ENCODE data around the gene MAP2K1. TPM values are rescaled to one million over a fixed set of nuclear protein-coding genes. Genes with fewer than 3 reads are reported as not detected.
"Not testable (repeated sequence)": the region's sequence is repeated elsewhere in the genome, so short reads cannot be mapped to it uniquely, and the experiment has no call there.

Gene MAP2K1
- total RNA-seq, 1 donor from 2014 or later: 99.4 TPM

GRCh38 chr15:66390678-66391077 is 4.0 kb downstream of the MAP2K1 start:
- intact Hi-C loops (cut with micrococcal nuclease): loop anchor here (1.0 kb wide), 1 partner anchor 10 kb away; no protein-coding TSS in a partner anchor

- intact Hi-C loops (cut with micrococcal nuclease): not testable (repeated sequence)
These were observed 6.3 kb downstream of the MAP2K1 start for GRCh38 chr15:66393037-66393436.

DNA sequence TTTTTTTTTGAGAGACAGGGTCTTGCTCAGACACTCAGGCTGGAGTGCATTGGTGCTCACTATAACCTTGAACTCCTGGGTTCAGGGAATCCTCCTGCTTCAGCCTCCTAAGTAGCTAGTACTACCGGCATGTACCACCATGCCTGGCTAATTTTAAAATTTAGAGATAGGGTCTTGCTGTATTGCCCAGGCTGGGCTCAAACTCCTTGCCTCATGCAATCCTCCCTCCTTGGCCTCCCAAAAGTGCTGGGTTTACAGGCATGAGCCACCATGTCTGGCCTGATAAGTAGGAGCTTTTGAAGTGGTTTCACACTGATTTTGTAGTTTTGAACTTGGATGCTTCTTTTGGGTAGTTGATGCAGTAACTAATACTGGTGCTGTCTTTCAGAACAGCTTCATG is 7.8 kb downstream of the MAP2K1 start:
- intact Hi-C loops (cut with micrococcal nuclease): no loop called here

DNA sequence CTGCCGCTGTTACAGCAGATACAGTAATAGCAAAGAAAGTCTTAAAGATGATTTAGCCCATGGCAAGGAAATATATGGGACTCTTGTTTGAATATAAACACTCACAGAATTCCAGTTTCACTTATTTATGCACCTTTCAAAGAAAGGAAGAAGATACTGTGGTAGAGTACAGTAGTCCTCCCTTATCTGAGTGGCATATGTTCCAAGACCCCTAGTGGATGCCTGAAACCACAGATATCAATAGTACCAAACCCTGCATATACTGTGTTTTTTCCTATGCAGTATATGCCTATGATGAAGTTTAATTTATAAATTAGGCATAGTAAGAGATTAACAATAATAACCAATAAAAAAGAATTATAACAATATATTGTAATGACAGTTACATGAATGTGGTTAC is 8.2 kb downstream of the MAP2K1 start:
- intact Hi-C loops (cut with micrococcal nuclease): no loop called here

DNA sequence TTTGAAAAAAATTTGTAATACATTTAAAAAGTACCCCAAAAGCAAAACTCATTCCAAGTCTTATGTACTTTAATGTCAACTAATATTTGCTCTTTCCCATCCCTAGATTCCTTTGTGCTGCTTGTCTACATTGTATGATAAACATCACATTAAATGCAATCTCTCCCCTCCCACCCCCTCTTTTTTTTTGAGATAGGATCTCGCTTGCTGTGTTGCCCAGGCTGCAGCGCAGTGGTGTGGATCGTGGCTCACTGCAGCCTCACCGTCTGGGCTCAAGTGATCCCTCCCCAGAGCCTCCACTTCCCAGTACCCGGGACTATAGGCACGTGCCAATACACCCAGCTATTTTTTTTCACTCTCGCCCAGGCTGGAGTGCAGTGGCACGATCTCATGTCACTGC is 12.6 kb downstream of the MAP2K1 start:
- intact Hi-C loops (cut with micrococcal nuclease): no loop called here

DNA sequence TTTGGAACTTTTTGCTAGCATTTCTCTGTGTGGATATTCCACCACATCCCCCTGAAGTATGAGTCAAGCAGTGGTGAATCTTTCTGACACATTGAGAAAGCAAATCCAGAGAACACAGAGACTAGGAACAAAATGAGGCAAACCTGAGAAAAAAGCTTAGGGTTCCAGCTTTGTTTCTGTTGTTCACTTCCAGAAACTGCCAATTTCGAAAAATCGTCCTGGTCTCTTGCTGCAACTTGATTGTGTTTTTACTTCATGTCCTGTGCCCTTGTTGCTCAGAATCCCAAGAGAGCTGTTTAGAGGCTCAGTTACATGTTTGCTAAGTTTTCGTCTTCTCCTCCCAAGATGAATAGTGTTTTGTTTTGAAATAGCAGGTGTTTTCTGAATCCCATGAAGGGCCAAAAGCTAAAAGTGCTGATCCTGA is 13.7 kb downstream of the MAP2K1 start:
- intact Hi-C loops (cut with micrococcal nuclease): loop anchor here (1.0 kb wide), 1 partner anchor 10 kb away; no protein-coding TSS in a partner anchor

DNA sequence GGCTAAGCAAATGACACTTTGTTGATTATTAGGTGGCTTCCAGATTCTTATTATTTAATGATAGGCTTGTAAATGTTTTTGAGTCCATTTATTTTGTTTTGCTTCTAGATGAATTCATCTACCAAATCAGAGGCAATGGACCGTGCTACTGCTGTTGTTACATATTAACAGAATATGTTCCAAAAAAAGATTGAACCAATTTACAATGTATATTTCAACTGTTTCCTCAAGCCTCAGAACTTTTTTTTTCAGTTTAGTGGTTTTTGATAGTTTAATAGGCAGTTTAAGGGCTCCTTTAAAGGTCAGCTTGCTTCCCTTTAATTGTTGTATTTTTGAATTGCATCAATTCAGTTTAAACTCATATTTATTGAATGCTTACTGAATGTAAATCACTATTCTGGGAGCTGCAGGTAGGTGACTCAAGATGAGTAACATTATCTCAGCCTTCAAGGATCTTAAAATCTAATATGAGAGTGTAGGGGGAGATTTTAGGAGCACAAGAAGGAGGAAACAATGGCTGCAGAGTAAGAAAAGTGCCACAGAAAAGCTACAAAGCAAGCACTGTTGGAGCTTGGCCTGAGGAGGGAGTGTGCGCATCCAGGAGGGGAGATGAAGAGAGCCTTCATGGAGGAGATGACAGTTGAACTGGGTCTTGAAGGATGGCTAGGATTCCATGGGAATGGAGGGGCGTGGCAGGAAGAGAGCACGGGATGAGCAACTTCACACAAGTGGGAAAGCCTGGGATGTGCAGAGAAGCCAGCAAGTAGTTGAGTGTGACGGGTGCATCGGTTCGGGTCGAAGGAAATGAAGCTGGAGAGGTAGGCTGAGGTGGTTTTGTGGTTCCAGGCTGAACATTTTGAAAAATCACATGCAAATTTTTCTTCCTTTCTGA is 14.7 kb downstream of the MAP2K1 start:
- intact Hi-C loops (cut with micrococcal nuclease): no loop called here

DNA sequence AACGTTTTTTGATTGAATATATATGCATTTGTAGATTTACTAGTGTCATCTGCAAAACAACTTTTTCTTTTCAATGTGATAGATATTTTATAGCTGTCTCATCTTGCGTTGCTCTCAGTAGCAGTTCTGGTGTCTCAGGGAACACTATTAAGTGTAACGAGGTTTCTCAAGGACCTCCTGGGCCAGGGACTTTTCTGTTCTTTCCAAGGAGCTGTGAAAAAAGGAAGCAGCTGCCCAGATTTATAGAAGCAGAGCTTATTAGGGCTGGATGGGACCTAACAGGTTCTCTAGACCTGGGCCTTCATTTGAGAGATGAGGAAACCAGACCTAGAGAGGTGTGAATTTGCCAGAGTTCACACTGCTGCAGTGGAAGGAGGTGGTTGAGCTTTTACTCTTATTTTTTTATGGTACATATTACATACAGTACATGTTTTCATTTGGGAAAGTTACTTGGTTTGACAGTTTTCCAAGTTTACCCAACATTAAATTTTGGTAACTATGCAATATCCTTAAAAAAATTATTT is 16.1 kb downstream of the MAP2K1 start:
- intact Hi-C loops (cut with micrococcal nuclease): loop anchor here (1.0 kb wide), 1 partner anchor 8 kb away; no protein-coding TSS in a partner anchor

DNA sequence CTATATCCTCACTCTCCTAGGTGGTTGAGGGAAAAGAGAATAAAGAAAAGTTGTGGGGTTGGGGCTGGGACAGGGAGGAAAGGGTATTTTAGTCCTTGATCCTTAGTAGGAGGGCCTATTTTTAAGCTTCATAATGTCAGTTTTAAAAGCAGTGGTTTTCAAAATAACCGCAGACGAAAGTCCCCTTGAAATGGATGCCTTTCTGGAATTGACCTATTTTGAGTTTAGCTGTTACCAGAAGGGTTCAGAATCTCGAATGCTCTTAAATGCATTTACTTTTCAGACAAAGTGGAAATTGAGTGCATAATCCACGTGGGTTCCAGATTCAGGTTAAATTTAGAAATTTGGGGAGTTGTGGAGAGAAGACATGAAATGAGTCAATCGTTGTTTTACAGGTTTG is 16.6 kb downstream of the MAP2K1 start:
- intact Hi-C loops (cut with micrococcal nuclease): loop anchor here (1.0 kb wide), 1 partner anchor 8 kb away; no protein-coding TSS in a partner anchor

DNA sequence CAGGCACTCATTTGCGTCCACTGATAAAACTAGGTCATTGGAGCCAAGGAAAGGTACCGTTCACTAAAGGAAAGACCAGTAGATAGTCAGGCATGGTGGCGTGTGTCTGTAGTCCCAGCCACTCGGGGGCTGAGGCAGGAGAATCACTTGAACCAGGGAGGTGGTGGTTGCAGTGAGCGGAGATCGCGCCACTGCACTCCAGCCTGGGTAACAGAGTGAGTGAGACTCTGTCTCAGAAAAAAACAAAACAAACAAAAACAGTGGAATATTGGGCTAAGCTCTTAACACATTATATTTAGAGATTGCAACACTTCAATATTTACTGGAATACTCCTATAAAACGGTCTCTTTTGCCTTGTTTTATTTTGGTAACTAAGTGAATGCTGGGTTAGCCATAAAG is 17.4 kb downstream of the MAP2K1 start:
- intact Hi-C loops (cut with micrococcal nuclease): no loop called here

- intact Hi-C loops (cut with micrococcal nuclease): no loop called here
These were observed 17.8 kb downstream of the MAP2K1 start for GRCh38 chr15:66404532-66404931.

DNA sequence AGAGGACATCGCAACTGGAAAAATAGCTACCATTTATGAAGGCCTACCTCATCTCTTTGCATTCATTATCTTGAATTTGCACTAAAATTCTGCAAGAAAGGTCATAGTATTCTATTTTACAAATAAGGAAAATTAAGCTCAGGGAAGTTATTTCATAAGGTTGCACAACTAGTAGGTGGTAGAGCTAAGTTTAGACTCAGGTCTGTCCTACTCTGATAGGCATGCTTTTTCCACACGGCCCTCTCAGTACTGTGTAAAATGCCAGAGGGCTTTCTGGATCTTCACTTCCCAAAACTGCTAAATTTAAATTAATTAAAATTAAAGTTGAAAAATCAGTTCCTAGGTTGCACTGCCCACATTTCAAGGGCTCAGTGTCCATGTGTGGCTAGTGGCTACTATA is 18.3 kb downstream of the MAP2K1 start:
- intact Hi-C loops (cut with micrococcal nuclease): no loop called here

DNA sequence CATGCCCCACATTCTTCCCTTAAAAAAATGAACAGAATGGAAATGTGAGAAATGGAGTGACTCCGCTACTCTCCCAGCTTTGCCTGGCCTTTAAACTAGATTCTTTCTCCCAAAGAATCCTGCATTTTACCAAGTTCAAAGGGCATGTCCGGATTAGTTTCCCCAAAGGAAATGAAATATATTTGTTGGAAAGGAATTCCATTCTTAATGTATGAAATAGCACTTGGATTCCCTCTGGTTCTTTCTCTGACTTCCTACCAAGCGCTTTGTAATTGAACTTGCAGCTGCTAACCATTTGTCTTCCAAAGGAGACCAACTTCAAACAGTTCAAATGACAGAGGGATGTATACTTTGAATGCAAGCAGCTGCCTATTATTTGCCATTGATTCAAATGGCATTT is 18.9 kb downstream of the MAP2K1 start:
- intact Hi-C loops (cut with micrococcal nuclease): no loop called here

DNA sequence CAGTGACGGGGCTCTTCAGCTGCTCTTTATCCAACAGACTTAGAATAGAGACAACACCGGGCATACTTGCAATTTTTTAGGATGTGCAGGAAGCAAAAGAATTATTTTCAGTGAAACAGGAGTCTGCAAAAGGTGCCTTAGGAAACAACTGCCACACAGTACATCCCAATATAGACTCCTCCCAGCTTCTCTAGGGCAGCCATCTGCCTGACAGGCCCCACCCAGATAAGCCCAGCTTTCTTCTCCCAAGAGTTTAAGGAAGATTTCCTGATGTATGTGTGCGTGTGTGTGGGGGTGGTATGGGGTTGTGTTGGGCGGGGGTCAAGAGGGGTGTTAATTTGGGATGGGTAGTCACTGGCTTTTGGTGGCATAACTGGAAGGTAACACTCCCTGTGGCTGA is 21.5 kb downstream of the MAP2K1 start:
- intact Hi-C loops (cut with micrococcal nuclease): no loop called here

DNA sequence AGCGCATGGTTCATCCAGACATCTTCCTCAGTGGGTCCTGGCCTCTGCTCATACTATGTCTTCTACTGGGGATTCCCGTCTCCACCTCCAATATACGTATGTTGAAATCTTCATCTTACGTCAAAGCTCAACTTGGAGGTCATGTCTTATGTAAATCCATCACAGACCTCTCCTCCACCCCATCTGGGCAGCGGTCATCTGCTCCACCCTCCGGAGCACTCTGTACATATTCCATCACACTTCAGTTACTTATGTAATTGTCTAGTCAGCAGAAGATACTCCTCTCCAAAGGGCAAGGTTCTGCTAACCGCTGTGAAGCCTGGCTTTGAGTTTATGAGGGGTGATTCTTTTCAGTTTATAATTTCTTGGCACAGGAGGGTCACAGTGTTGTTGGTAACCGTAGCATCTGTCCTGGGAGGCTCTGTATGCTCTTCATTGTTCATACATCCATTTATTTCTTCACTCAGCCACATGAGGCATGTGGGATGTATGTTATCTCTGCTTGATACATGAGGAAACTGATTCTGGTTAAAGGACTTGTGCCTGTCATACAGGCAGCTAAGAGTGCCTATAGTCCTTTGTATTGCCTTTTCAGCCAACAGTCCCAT is 22.1 kb downstream of the MAP2K1 start:
- intact Hi-C loops (cut with micrococcal nuclease): no loop called here

- intact Hi-C loops (cut with micrococcal nuclease): no loop called here
These were observed 22.9 kb downstream of the MAP2K1 start for GRCh38 chr15:66409565-66410108.

DNA sequence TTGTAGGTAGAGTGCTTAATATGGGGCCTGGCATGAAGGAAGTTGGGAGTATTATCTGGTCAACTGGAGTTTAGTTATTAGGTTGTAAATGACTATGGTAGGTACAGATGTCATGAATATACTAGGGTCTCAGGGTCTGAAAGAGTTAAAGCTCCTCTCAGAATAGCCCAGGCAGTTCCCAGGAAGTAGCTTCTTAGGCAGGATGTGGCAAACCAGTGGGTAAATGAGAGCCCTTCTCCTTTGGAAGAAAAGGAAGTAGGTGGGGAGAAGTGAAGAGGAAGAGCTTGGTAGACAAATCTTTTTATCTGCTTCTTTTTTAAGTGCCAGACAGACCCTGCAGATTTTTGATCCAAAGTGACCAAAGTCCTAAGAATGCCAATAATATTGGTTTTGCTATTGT is 24.5 kb downstream of the MAP2K1 start:
- intact Hi-C loops (cut with micrococcal nuclease): loop anchor here (1.0 kb wide), 1 partner anchor 8 kb away; no protein-coding TSS in a partner anchor

DNA sequence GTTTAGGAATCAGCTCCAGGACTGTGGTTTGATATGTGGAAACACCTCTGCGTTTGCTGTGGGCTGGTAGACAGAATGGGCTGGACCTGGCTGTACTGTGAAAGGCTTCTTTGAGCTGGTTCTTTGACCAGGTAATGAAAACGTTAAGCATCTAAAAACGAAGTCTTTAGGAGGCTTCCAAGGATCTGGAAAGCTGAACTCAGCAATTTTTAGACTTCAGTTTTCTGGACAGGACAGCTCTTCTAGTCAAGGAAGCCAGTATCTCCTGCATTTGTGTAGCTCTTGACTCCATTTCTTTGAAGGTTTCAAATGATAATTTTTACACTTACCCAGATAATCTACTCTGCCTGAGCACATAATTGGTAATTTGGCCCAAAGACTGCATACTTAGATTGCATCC is 25.5 kb downstream of the MAP2K1 start:
- intact Hi-C loops (cut with micrococcal nuclease): no loop called here

GRCh38 chr15:66413579-66413978 is 26.9 kb downstream of the MAP2K1 start:
- intact Hi-C loops (cut with micrococcal nuclease): no loop called here

DNA sequence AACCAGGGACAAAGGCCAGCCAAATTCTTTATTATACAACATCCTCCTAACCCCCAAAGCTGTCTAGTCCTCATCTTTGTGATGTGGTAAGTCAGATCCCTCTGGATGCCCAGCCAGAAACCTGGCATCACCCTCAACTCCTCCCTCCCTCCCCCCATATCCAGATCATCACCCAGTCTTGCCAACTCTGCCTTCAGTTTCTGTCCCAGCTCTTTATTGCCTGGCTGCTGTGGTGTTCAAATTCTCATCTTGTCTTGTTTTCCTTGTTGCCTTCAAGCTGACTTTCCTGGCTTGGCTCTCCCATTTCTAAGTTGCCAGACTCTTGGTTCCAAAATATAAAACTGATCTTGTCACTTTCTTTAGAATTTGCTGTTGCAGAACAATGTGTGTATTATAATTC is 28.6 kb downstream of the MAP2K1 start:
- intact Hi-C loops (cut with micrococcal nuclease): no loop called here

GRCh38 chr15:66417736-66418135 is 31.0 kb downstream of the MAP2K1 start:
- intact Hi-C loops (cut with micrococcal nuclease): no loop called here

DNA sequence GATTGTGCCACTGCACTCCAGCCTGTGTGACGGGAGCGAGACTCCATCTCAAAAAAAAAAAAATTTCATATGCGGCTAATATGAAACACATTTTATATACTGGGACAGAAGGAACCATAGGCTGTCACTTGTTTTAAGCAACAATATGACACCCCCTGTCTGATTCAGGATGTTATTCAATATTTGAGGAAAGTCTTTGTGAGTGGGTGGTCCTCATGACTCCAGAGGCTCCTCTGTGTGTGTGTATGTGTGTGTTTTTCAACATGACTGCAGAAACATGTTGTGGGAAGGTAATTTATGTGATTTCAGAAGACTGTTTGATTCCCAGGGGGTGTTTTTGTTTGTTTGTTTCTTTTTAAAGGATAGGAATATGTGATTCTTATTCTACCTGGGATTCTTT is 32.8 kb downstream of the MAP2K1 start:
- intact Hi-C loops (cut with micrococcal nuclease): no loop called here

Measured in T-helper 1 cell treated with Interleukin-12 subunit alpha and Interleukin-12 subunit beta and Interleukin-4 antibody, amounts not matched to agents 30 ng/mL and 1 ng/mL, for 36 hours (primary cell).